OCI-LY7 (cell line): ENCODE results near the gene ELMO2. TPM values are rescaled to one million over a fixed set of nuclear protein-coding genes. Genes with fewer than 3 reads are reported as not detected.

Experiments used
- BruUV-seq: library from RNA; stranded (reverse); fragments of 400-500 nt; replicated peaks from 2 replicates; lab custom pipeline; 2021; lab: Mats Ljungman, UMichigan
- CTCF ChIA-PET: fragments of 300-600 bp; sonication (Branson Sonifier 250); formaldehyde crosslinking; loops from one replicate; lab custom pipeline; 2022; ENCODE audit warnings: antibody characterized with exemption; ENCODE audit not compliant: unreplicated experiment; lab: Charles Lee
- POLR2A ChIA-PET: fragments of 300-600 bp; sonication (Branson Sonifier 250); formaldehyde crosslinking; loops from one replicate; lab custom pipeline; 2022; ENCODE audit warnings: antibody characterized with exemption; lab: Charles Lee
- DNase-seq: peaks from one replicate; pipeline ENCODE4 v3.0.0-alpha.2; 2015; ENCODE audit warnings: low spot score
- H2AFZ ChIP-seq: fragments of 200-600 bp; sonication (generic), shearing (Covaris generic); 2 replicates; pipeline ENCODE4 v1.6.1; 2014; ENCODE audit warnings: mild to moderate bottlenecking, antibody characterized with exemption, low read length, moderate library complexity
- H3K27ac ChIP-seq: fragments of 200-600 bp; sonication (generic); 2 replicates; pipeline ENCODE4 v1.5.1; 2014; ENCODE audit warnings: mixed run types, low read depth, mild to moderate bottlenecking, moderate library complexity, low read length, inconsistent platforms; ENCODE audit not compliant: poor library complexity, severe bottlenecking
- H3K36me3 ChIP-seq: fragments of 200-600 bp; sonication (generic); 2 replicates; pipeline ENCODE4 v1.6.1; 2014; ENCODE audit warnings: mild to moderate bottlenecking, antibody characterized with exemption, low read length, moderate library complexity, mixed read lengths; ENCODE audit not compliant: insufficient read depth
- H3K4me1 ChIP-seq: fragments of 200-600 bp; sonication (generic); 2 replicates; pipeline ENCODE4 v1.5.1; 2014; ENCODE audit warnings: mild to moderate bottlenecking, low read length; ENCODE audit not compliant: insufficient read depth, poor library complexity, severe bottlenecking
- H3K4me2 ChIP-seq: fragments of 200-600 bp; sonication (generic); 2 replicates; pipeline ENCODE4 v1.6.1; 2014; ENCODE audit warnings: mild to moderate bottlenecking, low read length
- H3K4me3 ChIP-seq: fragments of 200-600 bp; sonication (generic); 2 replicates; pipeline ENCODE4 v1.5.1; 2014; ENCODE audit warnings: mild to moderate bottlenecking, low read depth, low read length; ENCODE audit not compliant: poor library complexity, severe bottlenecking
- H3K79me2 ChIP-seq: fragments of 200-600 bp; sonication (generic); 2 replicates; pipeline ENCODE4 v1.6.1; 2016; ENCODE audit warnings: low read depth, mild to moderate bottlenecking, low read length, moderate library complexity, mixed read lengths; ENCODE audit not compliant: insufficient read depth
- H3K9me2 ChIP-seq: fragments of 200-600 bp; sonication (generic); 2 replicates; pipeline ENCODE4 v1.6.1; 2016; ENCODE audit warnings: mild to moderate bottlenecking, low read length, mixed read lengths; ENCODE audit not compliant: insufficient read depth
- H3K9me3 ChIP-seq: fragments of 200-600 bp; sonication (generic); 2 replicates; pipeline ENCODE4 v1.6.1; 2014; ENCODE audit warnings: mild to moderate bottlenecking, mixed run types, low read length, mixed read lengths
- H4K20me1 ChIP-seq: fragments of 200-600 bp; sonication (generic); 2 replicates; pipeline ENCODE4 v1.6.1; 2014; ENCODE audit warnings: mild to moderate bottlenecking, antibody characterized with exemption, low read length, moderate library complexity, mixed read lengths; ENCODE audit not compliant: insufficient read depth
- CTCF ChIP-seq: fragments of 200-600 bp; sonication (generic); conservative IDR thresholded peaks from 2 replicates; pipeline ENCODE4 v1.5.1; 2014; ENCODE audit warnings: mild to moderate bottlenecking, antibody characterized with exemption, low read length, moderate library complexity, mixed read lengths
- EZH2phosphoT487 ChIP-seq: fragments of 200-600 bp; sonication (generic); IDR thresholded peaks from 2 replicates; pipeline ENCODE4 v1.6.1; 2018; ENCODE audit warnings: low read depth, borderline replicate concordance, mild to moderate bottlenecking, mixed run types, antibody characterized with exemption, low read length, moderate library complexity, mixed read lengths
- intact Hi-C: fragments of 100-400 bp; cut with micrococcal nuclease; formaldehyde crosslinking; loops from one replicate; pipeline ENCODE4 v1.10.0; 2022; ENCODE audit not compliant: unreplicated experiment
- total RNA-seq, 2 experiments: library from RNA; depleted of rRNA in 1 of 2; stranded (reverse); fragments of >200 nt in 1 of 2; shearing (Covaris generic) in 1 of 2; gene quantifications; 2 replicates each; pipeline ENCODE4 v1.2.3, GENCODE V29; 2014 to 2022

Gene ELMO2
- total RNA-seq, 2 experiments from 2014 or later, result 16.0 to 36.4 TPM

DNA sequence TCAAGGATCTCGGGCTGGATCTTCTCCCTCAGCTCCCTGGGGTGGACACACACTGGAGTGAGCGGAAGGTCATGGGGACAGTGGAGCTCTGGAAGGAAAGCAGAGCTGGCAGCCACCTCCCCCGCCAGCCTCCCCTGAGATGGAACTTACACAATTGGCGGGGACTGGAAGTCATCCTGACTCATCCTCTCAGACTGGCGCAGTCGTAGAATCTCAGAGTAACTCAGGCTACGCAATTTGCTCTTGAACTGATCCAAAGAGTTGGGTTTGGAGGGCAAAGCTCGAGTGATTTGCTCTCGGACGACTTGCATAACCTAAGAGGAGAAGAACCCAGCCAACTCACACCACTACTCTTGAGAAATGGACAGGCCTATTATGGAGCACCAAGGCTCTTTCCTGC is 34.8 kb downstream of the ELMO2 start:
- DNase-seq, result no peak
- Histone ChIP-seq H4K20me1 (no peaks in the 10 kb centered on the region), H3K9me2 (no peaks in the 10 kb centered on the region), H3K4me1 (no peaks in the 10 kb centered on the region), H3K79me2 (no peaks in the 10 kb centered on the region), H3K27ac (no peak overlapping the region), H3K4me3 (no peak overlapping the region), H3K9me3 (no peaks in the 10 kb centered on the region), H2AFZ (no peak overlapping the region), H3K4me2 (no peak overlapping the region), H3K36me3 (peaks cover 83% of the 10 kb centered on the region)
- ChIA-PET POLR2A (no interaction called here), CTCF (no interaction called here)
- no peak for TF ChIP-seq EZH2phosphoT487
- no peak for TF ChIP-seq CTCF
- BruUV-seq, result no TSS peak
- intact Hi-C loops, result no loop called here

DNA sequence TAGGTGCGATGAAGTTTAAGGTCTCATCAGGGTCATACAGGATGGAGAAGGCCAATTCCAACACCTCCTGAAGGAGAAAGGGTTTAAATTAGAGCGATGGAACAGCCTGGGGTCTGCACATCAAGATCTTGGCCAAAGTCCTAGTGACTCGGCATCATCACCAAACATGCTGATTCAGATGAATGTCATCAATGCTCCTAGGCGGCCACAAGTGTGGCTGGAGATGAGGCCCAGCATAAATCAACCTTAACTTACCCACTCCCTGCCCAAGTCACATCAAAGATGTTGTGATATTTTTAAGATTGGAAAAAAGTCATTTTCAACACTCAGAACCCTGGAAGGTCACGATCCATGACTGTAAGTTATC is 37.5 kb downstream of the ELMO2 start:
- ChIA-PET POLR2A (interaction anchor here (1.0 kb wide), 2 partner anchors 10 to 12 kb away, joined by 4 to 5 read pairs; no protein-coding TSS in a partner anchor), CTCF (no interaction called here)
- Histone ChIP-seq H3K27ac (no peak overlapping the region), H4K20me1 (no peaks in the 10 kb centered on the region), H3K9me2 (no peaks in the 10 kb centered on the region), H3K4me2 (no peak overlapping the region), H2AFZ (no peak overlapping the region), H3K9me3 (no peaks in the 10 kb centered on the region), H3K36me3 (peaks cover 84% of the 10 kb centered on the region), H3K4me3 (no peak overlapping the region), H3K79me2 (no peaks in the 10 kb centered on the region), H3K4me1 (peaks cover 5% of the 10 kb centered on the region)
- DNase-seq, result no peak
- TF ChIP-seq EZH2phosphoT487 (no peak), CTCF (no peak)
- BruUV-seq, result no TSS peak
- intact Hi-C loops, result no loop called here

GRCh38 chr20:46367967-46368901 is 38.2 kb downstream of the ELMO2 start:
- Histone ChIP-seq H3K79me2 (peaks cover 5% of the 10 kb centered on the region; the same call in 1 of the 2 replicates), H3K4me2 (no peak overlapping the region), H3K4me1 (peaks cover 10% of the 10 kb centered on the region), H3K9me3 (no peaks in the 10 kb centered on the region), H2AFZ (no peak overlapping the region), H3K27ac (no peak overlapping the region), H4K20me1 (peaks cover 5% of the 10 kb centered on the region), H3K36me3 (peaks cover 78% of the 10 kb centered on the region), H3K9me2 (no peaks in the 10 kb centered on the region), H3K4me3 (no peak overlapping the region)
- CTCF ChIA-PET, result no interaction called here
- intact Hi-C loops, result no loop called here
- no peak for TF ChIP-seq CTCF
- TF ChIP-seq EZH2phosphoT487, result no peak
- DNase-seq, result no peak
- no TSS peak for BruUV-seq
- POLR2A ChIA-PET, result interaction anchor here (1.0 kb wide), 1 partner anchor 11 kb away, joined by 4 read pairs; no protein-coding TSS in a partner anchor
